TTC549 (cell line): ENCODE results near the gene SEMA3F.
A peak's percentile ranks its signal among the peaks of the same experiment; 100 is the strongest.

ENCODE experiments used
- FAIRE-seq: peaks from 2 replicates; lab custom pipeline; 2012; peaks lifted over from hg19 to GRCh38; lab: Jason Lieb, UNC

The SEMA3F gene

GRCh38 chr3:50235716-50236483 lies 80.8 kb downstream of the SEMA3F start, which contains the start of gene GNAI2:
Gene GNAI2, plus strand, starts transcription at chr3:50236204. Its CDS starts 132 bp downstream, at chr3:50236336.
- peak; percentile 96 for FAIRE-seq

GRCh38 chr3:50236484-50237132 lies 81.5 kb downstream of the SEMA3F start:
- no peak for FAIRE-seq

GRCh38 chr3:50237133-50237651 lies 82.1 kb downstream of the SEMA3F start:
- FAIRE-seq: no peak

GRCh38 chr3:50237754-50238548 lies 82.8 kb downstream of the SEMA3F start:
- FAIRE-seq: no peak

GRCh38 chr3:50238549-50239026 lies 83.5 kb downstream of the SEMA3F start:
- no peak for FAIRE-seq
